GM18861 (cell line): ENCODE data around the gene MTO1.
"Not testable (repeated sequence)": the region's sequence is repeated elsewhere in the genome, so short reads cannot be mapped to it uniquely, and the experiment has no call there.

Experiments used
- ATAC-seq: cut with Tn5 transposase; IDR thresholded peaks from one replicate; pipeline ENCODE4 v1.9.1; 2021; ENCODE audit not compliant: unreplicated experiment

The MTO1 gene, protein sequence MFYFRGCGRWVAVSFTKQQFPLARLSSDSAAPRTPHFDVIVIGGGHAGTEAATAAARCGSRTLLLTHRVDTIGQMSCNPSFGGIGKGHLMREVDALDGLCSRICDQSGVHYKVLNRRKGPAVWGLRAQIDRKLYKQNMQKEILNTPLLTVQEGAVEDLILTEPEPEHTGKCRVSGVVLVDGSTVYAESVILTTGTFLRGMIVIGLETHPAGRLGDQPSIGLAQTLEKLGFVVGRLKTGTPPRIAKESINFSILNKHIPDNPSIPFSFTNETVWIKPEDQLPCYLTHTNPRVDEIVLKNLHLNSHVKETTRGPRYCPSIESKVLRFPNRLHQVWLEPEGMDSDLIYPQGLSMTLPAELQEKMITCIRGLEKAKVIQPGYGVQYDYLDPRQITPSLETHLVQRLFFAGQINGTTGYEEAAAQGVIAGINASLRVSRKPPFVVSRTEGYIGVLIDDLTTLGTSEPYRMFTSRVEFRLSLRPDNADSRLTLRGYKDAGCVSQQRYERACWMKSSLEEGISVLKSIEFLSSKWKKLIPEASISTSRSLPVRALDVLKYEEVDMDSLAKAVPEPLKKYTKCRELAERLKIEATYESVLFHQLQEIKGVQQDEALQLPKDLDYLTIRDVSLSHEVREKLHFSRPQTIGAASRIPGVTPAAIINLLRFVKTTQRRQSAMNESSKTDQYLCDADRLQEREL

DNA sequence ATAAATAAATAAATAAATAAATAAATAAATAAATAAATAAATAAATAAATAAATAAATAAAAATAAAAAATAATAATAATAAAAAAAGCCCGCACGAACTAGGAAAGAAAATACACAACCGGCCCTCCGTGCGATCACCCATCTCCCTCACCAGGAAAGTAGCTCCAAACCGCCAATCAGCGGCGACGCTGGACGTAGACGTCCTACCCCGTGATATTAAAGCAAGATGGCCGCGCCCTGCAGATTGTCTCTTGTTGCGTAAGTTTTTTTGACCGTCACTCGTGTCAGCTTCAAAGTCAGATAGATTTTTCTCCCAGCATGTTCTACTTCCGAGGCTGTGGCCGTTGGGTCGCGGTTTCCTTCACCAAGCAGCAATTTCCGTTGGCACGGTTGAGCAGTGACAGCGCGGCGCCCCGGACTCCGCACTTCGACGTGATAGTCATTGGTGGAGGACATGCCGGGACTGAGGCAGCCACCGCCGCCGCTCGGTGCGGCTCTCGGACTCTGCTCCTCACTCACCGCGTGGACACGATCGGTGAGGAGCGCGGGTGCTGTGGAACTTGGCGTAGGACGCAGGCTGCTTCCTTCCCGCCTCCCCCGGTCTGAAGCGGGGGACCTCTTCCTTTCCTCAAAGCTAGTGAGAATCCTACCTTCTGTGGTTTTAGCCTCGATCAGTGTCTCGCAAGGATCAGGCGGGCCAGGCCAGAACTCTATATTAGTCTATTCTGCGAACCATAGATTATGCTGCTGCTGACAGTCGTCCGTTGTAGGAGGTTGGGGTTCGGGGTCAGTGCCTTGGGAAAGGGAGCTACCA is at the start of gene MTO1:
Gene MTO1 (plus strand): TSS at position 201 of the 814 bp plus-strand sequence. CDS start 118 bp downstream, at position 319.
- peak; percentile 94 for ATAC-seq

DNA sequence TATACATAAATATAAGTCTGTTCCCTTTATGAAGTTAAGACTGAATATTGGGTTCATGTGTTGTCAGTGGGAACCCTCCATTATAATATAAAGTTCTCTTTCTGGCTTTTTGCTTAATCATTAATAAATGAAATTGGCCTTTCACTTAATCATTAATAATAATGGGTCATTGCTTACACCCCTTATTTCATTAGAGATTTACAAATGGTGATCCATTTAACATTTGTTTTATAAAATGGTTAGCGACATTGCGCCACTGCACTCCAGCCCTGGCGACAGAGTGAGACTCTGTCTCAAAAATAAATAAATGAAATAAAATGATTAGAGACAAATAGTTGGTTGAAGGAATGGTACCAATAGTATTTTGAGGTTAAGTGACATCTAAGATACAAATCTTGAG is 48.4 kb upstream of the MTO1 start:
- no peak for ATAC-seq

DNA sequence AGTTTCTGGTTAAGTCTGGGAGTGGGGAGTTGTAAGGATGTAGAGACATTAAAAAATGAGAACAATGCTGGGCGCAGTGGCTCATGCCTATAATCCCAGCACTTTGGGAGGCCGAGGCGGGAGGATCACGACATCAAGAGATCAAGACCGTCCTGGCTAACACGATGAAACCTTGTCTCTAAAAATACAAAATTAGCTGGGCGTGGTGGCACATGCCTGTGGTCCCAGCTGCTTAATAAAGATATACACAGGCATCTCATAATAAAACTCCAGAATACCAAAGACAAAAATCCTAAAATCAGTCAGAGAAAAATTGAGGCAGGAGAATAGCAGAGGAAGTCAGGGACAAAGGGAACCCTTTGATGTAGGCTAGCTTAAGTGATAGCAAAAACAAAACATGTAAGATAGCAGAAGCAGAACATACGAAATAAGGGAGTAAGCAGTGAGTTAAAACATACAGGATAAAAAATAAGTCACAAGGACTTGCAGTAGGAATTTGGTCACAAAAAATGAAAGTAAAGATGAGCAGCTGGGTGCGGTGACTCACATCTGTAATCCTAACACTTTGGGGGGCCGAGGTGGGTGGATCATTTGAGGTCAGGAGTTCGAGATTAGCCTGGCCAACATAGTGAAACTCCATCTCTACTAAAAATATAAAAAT is 43.3 kb upstream of the MTO1 start:
- ATAC-seq: no peak

DNA sequence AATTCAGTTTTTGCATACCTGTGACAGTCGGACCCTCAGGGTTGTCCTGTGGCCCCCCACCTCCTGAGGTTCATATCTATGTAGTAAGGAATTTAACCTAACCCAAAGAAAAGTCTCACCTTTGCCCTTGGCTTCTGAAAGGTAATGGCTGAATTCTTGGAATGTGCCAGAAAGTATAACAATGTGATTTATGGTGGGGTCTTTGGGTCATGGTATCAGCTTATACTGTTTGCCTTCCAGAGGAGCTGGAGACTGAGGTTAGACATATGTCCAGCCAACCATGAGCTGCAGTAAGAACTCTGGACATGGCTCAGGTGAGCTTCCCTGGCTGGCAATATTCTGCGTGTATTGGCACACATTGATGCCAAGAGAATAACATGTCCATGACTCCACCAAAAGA is 40.0 kb upstream of the MTO1 start:
- no peak for ATAC-seq

DNA sequence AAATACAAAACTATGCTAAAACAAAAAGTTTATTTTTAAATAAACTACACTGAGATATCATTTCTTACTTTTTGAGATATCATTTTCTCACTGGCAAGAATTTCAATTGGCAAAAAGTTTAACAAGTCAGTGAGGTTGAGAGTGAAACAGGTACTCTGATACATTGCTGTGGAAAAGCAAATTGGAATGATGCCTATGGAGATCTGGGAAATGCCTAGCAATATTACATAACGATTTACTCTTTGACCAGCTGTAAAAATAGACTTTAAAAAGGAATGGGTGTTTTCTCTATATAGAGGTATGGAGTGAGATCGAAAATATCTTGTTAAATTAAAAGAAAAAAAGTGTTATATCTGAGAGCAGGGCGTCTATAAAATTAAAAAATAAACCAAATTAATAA is 26.3 kb upstream of the MTO1 start:
- no peak for ATAC-seq

DNA sequence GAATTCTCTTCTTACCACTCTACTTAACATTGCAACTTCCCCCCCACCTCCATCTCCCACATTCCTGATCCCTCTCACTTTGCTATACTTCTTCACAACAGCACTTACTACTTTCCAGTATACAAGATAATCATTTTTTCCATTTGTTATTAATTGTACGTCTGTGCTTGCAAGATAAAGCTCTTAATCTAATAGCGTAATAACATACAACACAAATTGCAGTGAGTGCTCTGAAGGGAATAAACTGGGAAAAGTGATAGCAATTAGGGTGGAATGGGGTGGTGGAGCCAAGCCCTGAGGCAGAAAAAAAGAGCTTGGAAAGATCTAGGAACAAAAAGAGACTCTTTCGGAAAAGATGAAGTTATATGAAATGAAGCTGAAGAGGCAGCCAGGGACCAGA is 18.0 kb upstream of the MTO1 start:
- no peak for ATAC-seq

DNA sequence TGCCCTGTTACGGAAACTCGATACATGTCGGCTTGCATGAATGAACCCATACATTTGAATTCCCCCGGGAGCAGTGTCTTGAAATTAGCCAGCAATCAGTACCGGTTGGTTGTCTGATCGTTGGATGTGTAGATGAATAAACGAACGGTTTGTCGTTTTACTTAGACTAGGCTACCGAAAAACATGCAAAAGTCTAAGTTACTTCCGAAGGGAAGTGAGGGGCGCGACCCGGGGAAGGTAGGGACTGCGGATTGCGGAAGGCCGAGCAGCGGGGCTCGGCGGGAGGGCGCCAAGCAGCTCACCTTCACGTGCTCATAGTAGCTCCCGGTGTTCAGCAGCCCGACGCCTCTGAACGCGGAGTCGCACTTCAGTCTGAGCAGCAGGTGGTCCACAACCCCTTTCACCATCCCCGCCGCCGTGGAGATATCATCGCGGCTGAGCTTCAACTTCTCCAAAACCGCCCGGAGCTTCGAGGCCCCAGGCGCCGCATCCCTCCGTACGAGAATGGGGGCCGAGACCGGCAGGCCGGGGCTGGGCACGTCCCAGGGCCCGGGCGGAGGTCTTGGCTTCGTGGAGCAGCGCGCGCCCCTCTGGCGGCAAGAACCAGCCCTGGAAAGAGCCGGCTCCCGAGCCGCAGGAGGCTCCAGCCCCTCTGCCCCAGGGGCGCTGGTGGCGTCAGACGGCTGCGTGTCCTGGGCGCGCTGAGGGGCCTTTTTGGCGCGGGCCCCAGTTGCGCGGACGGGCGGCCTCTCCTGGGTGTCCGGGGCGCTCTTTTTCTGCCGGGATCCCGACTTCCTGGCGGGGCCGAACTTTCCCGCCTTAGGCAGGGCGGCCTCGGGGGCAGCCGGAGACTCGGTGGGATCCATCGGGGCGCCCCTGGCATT is 10.1 kb upstream of the MTO1 start:
- peak; percentile 45 for ATAC-seq

DNA sequence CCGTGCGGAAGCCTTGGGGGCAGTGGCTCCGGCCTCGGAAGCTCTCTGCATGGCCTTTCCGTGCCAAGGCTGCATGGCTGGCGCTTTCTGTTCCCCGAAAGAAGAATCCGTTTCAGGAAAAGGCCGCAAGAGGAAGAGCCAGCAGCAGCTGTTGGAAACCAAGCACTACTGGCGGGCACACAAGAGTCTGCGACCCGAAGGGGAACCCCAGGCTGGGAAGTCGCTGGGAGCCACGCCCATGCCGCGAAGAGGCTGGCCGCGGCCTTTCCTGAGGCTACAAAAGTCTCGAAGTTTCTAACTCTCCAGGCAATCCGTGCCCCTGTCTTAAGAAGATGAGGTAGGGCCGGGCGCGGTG is 9.5 kb upstream of the MTO1 start, which contains the start of gene CGAS:
Gene CGAS (minus strand): TSS at position 191 of the 355 bp plus-strand sequence. CDS start 116 bp downstream, at position 75.
- ATAC-seq: peak; percentile 70

DNA sequence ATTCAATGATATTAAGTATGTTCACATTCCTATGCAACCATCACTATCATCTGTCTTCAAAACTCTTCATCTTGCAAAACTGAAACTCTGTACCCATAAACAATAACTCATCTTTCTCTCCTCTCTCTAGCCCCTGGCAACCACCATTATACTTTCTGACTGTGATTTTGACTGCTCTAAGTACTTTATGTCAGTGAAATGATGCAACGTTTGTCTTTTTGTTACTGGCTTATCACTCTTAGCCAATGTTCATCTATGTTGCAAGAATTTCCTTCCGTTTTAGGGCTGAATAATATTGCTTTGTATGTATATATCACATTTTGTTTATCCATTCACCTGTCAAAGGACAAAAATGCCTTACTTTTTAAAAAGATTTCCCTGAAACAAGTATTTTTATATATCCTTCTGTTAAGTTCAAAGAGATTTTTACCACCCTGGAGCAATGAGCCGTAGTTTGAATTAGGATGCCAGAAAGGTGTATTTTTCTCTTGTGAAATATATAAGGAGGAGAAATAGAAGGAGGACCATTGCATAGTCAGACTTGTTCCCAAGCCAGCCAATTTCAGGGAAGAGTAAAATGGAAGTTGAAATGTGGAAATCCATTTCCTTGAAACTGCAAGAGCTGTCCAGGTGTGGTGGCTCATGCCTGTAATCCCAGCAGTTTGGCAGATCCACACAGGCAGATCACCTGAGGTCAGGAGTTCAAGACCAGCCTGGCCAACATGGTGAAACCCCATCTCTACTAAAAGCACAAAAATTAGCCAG is 5.5 kb upstream of the MTO1 start:
- no peak for ATAC-seq

DNA sequence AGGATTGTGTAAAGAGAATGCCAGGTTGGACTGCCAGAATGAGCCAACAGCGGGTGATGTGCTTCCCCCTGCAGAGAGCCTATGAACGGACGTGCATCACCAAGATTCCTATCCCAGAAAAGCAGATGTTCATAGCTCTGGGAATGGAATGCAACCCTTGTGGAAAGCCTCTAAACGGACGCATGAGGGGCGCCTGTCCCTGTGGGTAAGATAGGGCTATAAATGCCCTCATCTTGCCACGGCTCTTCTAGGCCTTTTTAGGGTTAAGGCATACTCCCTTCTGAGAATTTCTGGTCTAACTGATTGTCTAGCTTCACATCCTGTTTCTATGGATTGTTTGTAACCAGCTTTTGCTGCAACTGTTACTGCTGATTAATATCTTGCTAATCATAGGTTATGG is 2.1 kb upstream of the MTO1 start:
- not testable (repeated sequence) for ATAC-seq

DNA sequence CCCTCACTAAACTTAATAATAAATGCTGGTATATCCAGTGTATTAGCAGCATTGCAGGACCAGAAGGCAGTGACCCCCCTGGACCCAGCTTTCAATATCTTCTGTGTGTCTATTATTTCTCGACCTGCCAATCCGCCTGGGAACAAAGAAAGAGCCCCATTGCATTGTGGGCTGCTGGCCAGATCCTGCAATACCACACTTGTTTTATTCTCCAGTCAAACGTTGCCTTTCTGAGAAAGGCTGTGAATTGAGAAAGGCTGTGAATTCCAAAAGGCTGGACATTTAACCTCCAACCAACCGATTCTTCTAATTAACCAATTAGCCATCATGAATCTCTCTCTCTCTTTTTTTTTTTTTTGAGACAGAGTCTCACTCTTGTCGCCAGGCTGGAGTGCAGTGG is 1.5 kb upstream of the MTO1 start:
- ATAC-seq: no peak

DNA sequence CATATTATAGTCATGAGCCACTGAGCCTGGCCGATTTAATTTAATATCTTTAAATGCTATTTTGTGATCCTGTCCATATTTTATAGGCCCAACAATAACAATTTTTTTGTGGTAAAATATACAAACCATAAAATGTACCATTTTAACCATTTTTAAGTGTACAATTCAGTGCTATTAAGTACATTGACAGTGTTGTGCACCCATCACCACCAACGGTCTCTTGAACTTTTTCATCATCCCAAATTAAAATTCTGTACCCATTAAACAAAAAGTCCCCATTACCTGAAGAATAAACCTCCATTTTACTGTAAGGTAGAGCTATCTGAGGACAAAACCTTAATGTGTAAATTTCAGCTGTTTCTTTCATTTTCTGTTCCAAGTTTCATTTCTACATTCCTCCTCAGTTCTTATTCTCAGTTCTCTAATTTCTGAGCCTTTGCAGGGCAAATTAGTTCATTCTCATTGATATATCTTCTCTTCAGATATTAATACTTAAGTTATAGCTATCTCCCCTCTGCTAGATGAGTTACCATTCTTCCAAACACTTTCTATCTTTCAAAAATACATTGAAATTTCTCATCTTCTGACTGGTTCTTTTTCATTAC is 10.3 kb downstream of the MTO1 start:
- ATAC-seq: peak; percentile 99

DNA sequence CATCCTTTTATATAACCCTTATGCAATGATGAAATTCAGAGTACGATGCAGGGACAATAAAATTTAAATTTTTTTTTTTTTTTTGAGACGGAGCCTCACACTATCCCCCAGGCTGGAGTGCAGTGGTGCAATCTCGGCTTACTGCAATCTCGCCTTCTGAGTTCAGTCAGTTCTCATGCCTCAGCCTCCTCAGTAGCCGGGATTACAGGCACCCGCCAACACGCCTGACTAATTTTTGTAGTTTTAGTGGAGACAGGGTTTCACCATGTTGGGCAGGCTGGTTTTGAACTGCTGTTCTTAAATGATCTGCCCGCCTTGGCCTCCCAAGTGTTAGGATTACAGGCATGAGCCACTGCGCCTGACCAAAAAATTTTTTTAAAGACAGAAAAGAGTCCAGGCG is 15.2 kb downstream of the MTO1 start:
- ATAC-seq: no peak

DNA sequence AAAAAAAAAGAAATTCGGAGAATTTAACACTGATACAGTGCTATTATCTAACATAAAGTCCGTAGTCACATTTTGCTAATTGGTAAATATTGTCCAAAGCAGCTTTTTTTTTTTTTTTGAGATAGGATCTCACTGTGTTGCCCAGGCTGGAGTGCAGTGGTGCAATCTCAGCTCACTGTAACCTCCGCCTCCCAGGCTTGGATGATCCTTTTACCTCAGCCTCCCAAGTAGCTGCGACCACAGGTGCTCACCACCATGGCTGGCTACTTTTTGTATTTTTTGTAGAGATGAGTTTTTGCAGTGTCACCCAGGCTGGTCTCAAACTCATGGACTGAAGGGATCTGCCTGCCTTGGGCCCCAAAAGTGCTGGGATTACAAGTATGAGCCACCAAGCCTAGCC is 15.9 kb downstream of the MTO1 start:
- ATAC-seq: no peak

DNA sequence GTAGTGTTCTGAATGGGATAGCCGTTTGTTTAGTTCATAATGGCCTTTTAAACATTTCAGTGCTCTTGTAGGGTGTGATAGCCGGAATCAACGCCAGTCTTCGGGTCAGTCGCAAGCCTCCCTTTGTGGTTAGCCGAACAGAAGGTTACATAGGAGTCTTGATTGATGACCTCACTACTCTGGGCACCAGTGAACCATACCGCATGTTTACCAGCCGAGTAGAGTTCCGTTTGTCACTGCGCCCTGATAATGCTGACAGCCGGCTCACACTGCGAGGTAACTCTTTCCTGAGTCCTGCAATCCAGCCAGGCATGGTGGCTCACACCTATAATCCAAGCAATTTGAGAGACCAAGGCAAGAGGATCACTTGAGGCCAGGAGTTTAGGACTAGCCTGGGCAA is 20.4 kb downstream of the MTO1 start:
- no peak for ATAC-seq

DNA sequence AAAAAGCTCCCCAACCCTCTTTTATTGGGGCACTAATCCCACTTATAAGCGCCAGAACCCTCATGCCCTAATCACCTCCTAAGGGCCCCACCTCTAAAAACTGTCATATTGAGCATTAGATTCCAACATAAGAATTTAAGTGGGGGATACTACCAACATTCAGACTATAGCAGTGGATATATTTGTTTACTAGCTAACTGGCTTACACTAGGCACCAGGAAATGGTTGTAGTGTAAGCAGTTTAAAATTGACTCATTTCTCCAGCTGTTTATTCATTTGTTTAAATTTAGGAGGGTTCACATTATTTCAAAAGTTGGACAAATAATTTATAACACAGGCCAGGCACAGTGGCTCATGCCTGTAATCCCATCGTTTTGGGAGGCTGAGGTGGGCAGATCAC is 22.9 kb downstream of the MTO1 start:
- no peak for ATAC-seq

DNA sequence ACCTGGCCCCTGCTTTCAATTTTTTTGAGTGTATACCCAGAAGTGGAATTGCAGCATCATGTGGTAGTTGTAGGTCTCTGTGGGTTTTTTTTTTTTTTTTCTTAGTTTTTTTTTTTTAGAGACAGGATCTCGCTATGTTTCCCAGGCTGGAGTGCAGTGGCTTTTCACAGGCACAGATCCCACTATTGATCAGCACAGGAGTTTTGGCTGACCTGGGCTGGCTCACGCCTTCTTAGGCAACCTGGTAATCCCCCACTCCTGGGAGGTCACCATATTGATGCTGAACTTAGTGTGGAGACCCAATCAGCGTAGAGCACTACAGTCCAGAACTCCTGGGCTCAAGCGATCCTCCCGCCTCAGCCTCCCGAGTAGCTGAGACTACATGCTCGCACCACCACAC is 25.9 kb downstream of the MTO1 start:
- no peak for ATAC-seq

DNA sequence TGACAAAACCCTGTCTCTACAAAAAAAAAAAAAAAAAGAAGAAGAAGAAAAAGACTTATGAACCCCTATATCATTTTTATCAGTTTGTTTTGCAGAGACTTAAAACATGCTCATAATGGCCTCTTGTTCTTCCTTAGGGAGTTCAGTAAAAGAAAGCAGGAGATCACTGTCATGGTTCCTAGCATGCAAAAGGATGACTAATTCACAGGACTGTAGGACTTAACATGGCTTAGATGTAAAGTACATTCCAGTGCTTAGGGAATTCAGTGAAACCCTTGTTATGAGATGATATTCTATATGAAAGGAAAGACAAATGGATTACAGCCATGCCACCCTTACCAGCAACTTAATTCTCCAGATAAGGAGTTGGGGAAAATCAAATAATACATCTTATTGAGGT is 29.8 kb downstream of the MTO1 start:
- ATAC-seq: no peak

DNA sequence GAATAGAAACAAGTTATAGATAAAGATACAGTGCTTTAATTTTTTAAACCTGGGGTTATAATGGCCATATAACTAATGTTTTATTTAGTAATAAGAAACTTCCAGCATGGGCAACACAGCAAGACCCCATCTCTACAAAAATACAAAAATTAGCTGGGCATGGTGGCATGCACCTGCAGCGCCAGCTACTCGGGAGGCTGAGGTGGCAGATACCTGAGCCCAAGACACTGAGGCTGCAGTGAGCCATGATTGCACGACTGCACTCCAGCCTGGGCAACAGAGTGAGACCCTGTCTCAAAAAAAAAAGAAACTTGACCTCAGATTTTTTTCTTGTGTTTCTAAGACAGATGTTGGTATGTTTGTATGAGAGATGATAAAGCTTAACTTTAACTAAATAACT is 36.4 kb downstream of the MTO1 start:
- ATAC-seq: no peak
